H1 (cell line): ENCODE results near the gene C9orf43. TPM values are rescaled to one million over a fixed set of nuclear protein-coding genes. Genes with fewer than 3 reads are reported as not detected.

ENCODE experiments used
- CTCF ChIA-PET: fragments of 300-600 bp; sonication (Branson Sonifier 250); formaldehyde crosslinking; loops from one replicate; lab custom pipeline; 2021; ENCODE audit not compliant: partially characterized antibody; lab: Charles Lee
- POLR2A ChIA-PET: fragments of 300-600 bp; sonication (Branson Sonifier 250); formaldehyde crosslinking; loops from one replicate; lab custom pipeline; 2021; ENCODE audit warnings: inconsistent platforms; ENCODE audit not compliant: partially characterized antibody; lab: Charles Lee
- DNase-seq, 2 experiments: peaks; one replicate each; pipeline versions ENCODE4 v3.0.0 to v3.0.0-alpha.2; 2010 to 2022; ENCODE audit warnings: low spot score in 2 of 2, low read depth in 1 of 2, mixed read lengths in 1 of 2
- FAIRE-seq: peaks from 2 replicates; lab custom pipeline; 2011; peaks lifted over from hg19 to GRCh38; lab: Jason Lieb, UNC
- H2AFZ ChIP-seq: 2 replicates; pipeline ENCODE4 v1.8.1; 2012; ENCODE audit warnings: low read length, inconsistent platforms
- H2AK5ac ChIP-seq: 2 replicates; pipeline ENCODE4 v1.6.1; 2013; ENCODE audit warnings: low read depth, low read length
- H2BK120ac ChIP-seq: replicated peaks from 2 replicates; pipeline ENCODE3; 2013; ENCODE audit warnings: low read depth, low read length, inconsistent platforms
- H2BK12ac ChIP-seq: 2 replicates; pipeline ENCODE4 v1.6.1; 2013; ENCODE audit warnings: low read depth, low read length
- H2BK15ac ChIP-seq: 2 replicates; pipeline ENCODE4 v1.6.1; 2013; ENCODE audit warnings: low read length
- H2BK20ac ChIP-seq: 2 replicates; pipeline ENCODE4 v1.6.1; 2013; ENCODE audit warnings: low read length
- H2BK5ac ChIP-seq: 2 replicates; pipeline ENCODE4 v1.6.1; 2013; ENCODE audit warnings: low read depth, low read length
- H3K14ac ChIP-seq: 2 replicates; pipeline ENCODE4 v1.6.1; 2013; ENCODE audit warnings: inconsistent platforms; ENCODE audit not compliant: insufficient read length
- H3K18ac ChIP-seq: 2 replicates; pipeline ENCODE4 v1.6.1; 2013; ENCODE audit warnings: low read length; ENCODE audit errors: extremely low read depth
- H3K23ac ChIP-seq: 2 replicates; pipeline ENCODE4 v1.6.1; 2013; ENCODE audit warnings: inconsistent platforms; ENCODE audit not compliant: insufficient read length
- H3K23me2 ChIP-seq: 2 replicates; pipeline ENCODE4 v1.6.1; 2013; ENCODE audit warnings: low read depth, low read length
- H3K27ac ChIP-seq: 2 replicates; pipeline ENCODE4 v1.6.1; 2011; ENCODE audit warnings: low read depth, low read length, inconsistent platforms
- H3K27me3 ChIP-seq, 4 experiments: replicated peaks in 1 of 4; 1 replicate in 1 of 4; 2 replicates in 3 of 4; pipeline versions ENCODE4 v1.6.1 to v1.8.1; 2011 to 2013; ENCODE audit warnings: low read length in 3 of 4, mild to moderate bottlenecking in 3 of 4, inconsistent platforms in 2 of 4, mixed read lengths in 2 of 4, moderate library complexity in 1 of 4; ENCODE audit not compliant: control insufficient read depth in 3 of 4, insufficient read depth in 3 of 4; ENCODE audit errors: extremely low read depth in 1 of 4
- H3K36me3 ChIP-seq, 4 experiments: 2 replicates each; pipeline versions ENCODE4 v1.6.1 to v1.8.1; 2011 to 2013; ENCODE audit warnings: mild to moderate bottlenecking in 4 of 4, low read length in 3 of 4, moderate library complexity in 2 of 4, control low read depth in 1 of 4, inconsistent platforms in 1 of 4; ENCODE audit not compliant: insufficient read depth in 4 of 4, control insufficient read depth in 2 of 4
- H3K4ac ChIP-seq: replicated peaks from 2 replicates; pipeline ENCODE3; 2013; ENCODE audit warnings: low read length, low read depth, mixed read lengths, inconsistent platforms; ENCODE audit not compliant: insufficient read length
- H3K4me1 ChIP-seq, 4 experiments: replicated peaks in 1 of 4; 1 replicate in 1 of 4; 2 replicates in 3 of 4; pipeline versions ENCODE4 v1.6.1 to v1.8.1; 2011 to 2013; ENCODE audit warnings: low read length in 3 of 4, inconsistent platforms in 2 of 4, mixed read lengths in 1 of 4; ENCODE audit not compliant: insufficient read depth in 4 of 4, control insufficient read depth in 3 of 4
- H3K4me2 ChIP-seq, 2 experiments: 2 replicates each; pipeline versions ENCODE4 v1.6.1 to v1.8.1; 2011 to 2013; ENCODE audit warnings: low read depth in 2 of 2, low read length in 2 of 2, control low read depth in 1 of 2, inconsistent platforms in 1 of 2, mild to moderate bottlenecking in 1 of 2; ENCODE audit not compliant: insufficient read depth in 1 of 2
- H3K4me3 ChIP-seq, 4 experiments: fragments of 200-600, 300-600 bp in 1 of 4; sonication (generic), shearing (Covaris generic), sonication (Bioruptor Twin) in 1 of 4; 2 replicates each; pipeline versions ENCODE4 v1.5.1 to v1.8.1; 2011 to 2016; ENCODE audit warnings: low read length in 4 of 4, low read depth in 3 of 4, control low read depth in 2 of 4, inconsistent platforms in 2 of 4, mild to moderate bottlenecking in 2 of 4, mixed read lengths in 1 of 4, moderate library complexity in 1 of 4; ENCODE audit not compliant: insufficient read depth in 2 of 4; ENCODE audit errors: extremely low read depth in 1 of 4
- H3K56ac ChIP-seq: replicated peaks from 2 replicates; pipeline ENCODE3; 2013; ENCODE audit warnings: low read depth, mild to moderate bottlenecking, mixed read lengths, low read length, inconsistent platforms; ENCODE audit not compliant: insufficient read length
- H3K79me1 ChIP-seq: 2 replicates; pipeline ENCODE4 v1.6.1; 2013; ENCODE audit warnings: low read depth, low read length, control low read depth
- H3K79me2 ChIP-seq, 2 experiments: 2 replicates each; pipeline versions ENCODE4 v1.6.1 to v1.8.1; 2012 to 2013; ENCODE audit warnings: low read length in 2 of 2, mild to moderate bottlenecking in 2 of 2, inconsistent platforms in 1 of 2; ENCODE audit not compliant: insufficient read depth in 2 of 2, control insufficient read depth in 1 of 2
- H3K9ac ChIP-seq, 4 experiments: replicated peaks in 1 of 4; 1 replicate in 1 of 4; 2 replicates in 3 of 4; pipeline versions ENCODE4 v1.6.1 to v1.8.1; 2011 to 2013; ENCODE audit warnings: low read depth in 3 of 4, low read length in 3 of 4, control low read depth in 2 of 4, mild to moderate bottlenecking in 2 of 4, moderate library complexity in 2 of 4, inconsistent platforms in 1 of 4; ENCODE audit errors: extremely low read depth in 1 of 4
- H3K9me3 ChIP-seq, 2 experiments: 2 replicates each; pipeline versions ENCODE4 v1.6.1 to v1.8.1; 2012 to 2013; ENCODE audit warnings: mild to moderate bottlenecking in 2 of 2, moderate library complexity in 2 of 2, control low read depth in 1 of 2, inconsistent platforms in 1 of 2, low read depth in 1 of 2, low read length in 1 of 2, mixed read lengths in 1 of 2; ENCODE audit not compliant: insufficient read depth in 2 of 2
- H4K20me1 ChIP-seq, 2 experiments: replicated peaks in 1 of 2; 2 replicates each; pipeline versions ENCODE3 to v1.8.1; 2011 to 2013; ENCODE audit warnings: inconsistent platforms in 2 of 2, low read length in 2 of 2, mild to moderate bottlenecking in 1 of 2; ENCODE audit not compliant: insufficient read depth in 2 of 2, control insufficient read depth in 1 of 2
- H4K5ac ChIP-seq: 2 replicates; pipeline ENCODE4 v1.6.1; 2013; ENCODE audit warnings: low read length, low read depth, mixed read lengths, inconsistent platforms; ENCODE audit not compliant: insufficient read length
- H4K8ac ChIP-seq: 2 replicates; pipeline ENCODE4 v1.8.0; 2013; ENCODE audit warnings: mild to moderate bottlenecking, moderate library complexity, low read length, inconsistent platforms; ENCODE audit not compliant: insufficient read depth; ENCODE audit errors: extremely low read depth
- H4K91ac ChIP-seq: replicated peaks from 2 replicates; pipeline ENCODE3; 2013; ENCODE audit warnings: low read length, mixed read lengths, inconsistent platforms; ENCODE audit not compliant: insufficient read length
- BACH1 ChIP-seq: IDR thresholded peaks from 2 replicates; pipeline ENCODE4 v1.6.1; 2012; ENCODE audit warnings: low read length, improper control_type of control experiment
- CTBP2 ChIP-seq: IDR thresholded peaks from 2 replicates; pipeline ENCODE4 v1.7.0; 2011; ENCODE audit warnings: borderline replicate concordance, mild to moderate bottlenecking, moderate library complexity, mixed read lengths, low read length; ENCODE audit not compliant: insufficient read depth, insufficient read length
- RBBP5 ChIP-seq: IDR thresholded peaks from 2 replicates; pipeline ENCODE4 v1.7.1; 2012; ENCODE audit warnings: low read depth, mild to moderate bottlenecking, inconsistent platforms, low read length, moderate library complexity, borderline replicate concordance
- SIRT6 ChIP-seq: IDR thresholded peaks from one replicate; pipeline ENCODE4 v1.7.1; 2012; ENCODE audit warnings: low read length, inconsistent platforms
- TBP ChIP-seq: IDR thresholded peaks from 2 replicates; pipeline ENCODE4 v1.6.1; 2011; ENCODE audit warnings: low read depth, low read length, improper control_type of control experiment
- ZNF274 ChIP-seq: IDR thresholded peaks from 2 replicates; pipeline ENCODE4 v1.7.0; 2012; ENCODE audit warnings: low read length, borderline replicate concordance; ENCODE audit errors: extremely low read depth
- WGBS, 2 experiments: shearing (Covaris generic) in 1 of 2; methylation state at CpG; one replicate each; pipeline versions ENCODE4 v1.1.6 to v1.1.7; 2013 to 2015; ENCODE audit warnings: low lambda C conversion rate in 2 of 2, mixed read lengths in 2 of 2, inconsistent platforms in 1 of 2, low coverage in 1 of 2, missing lambda C conversion rate in 1 of 2; ENCODE audit not compliant: insufficient replicate concordance in 2 of 2, insufficient coverage in 1 of 2, insufficient read length in 1 of 2; ENCODE audit errors: extremely low coverage in 1 of 2, missing lambda C conversion rate in 1 of 2; 5-methylcytosine and 5-hydroxymethylcytosine counted together
- polyA plus RNA-seq, 7 experiments: library from polyadenylated mRNA; depleted of rRNA in 3 of 7; stranded (reverse) in 5 of 7; unstranded in 2 of 7; fragments of >200 nt in 5 of 7; fragments of 200-250 nt in 2 of 7; gene quantifications; 1 replicate in 5 of 7; 2 replicates in 1 of 7; 4 replicates in 1 of 7; pipeline versions ENCODE4 v1.2.1 to v1.2.3, GENCODE V29; 2011 to 2013; ENCODE audit warnings: missing spikeins in 2 of 7, mixed read lengths in 2 of 7
- total RNA-seq: library from RNA; stranded (reverse); fragmentation: NEBNext Ultra II Directional; extraction: Animal tissue kit (Norgen Biotek cat#: 25700); gene quantifications from 2 replicates; pipeline ENCODE4 v1.2.1, GENCODE V29; 2021
- TF ChIP-seq, protein P1 (sequence below): IDR thresholded peaks from 2 replicates; pipeline ENCODE4 v1.6.1; 2012; ENCODE audit warnings: inconsistent platforms

The C9orf43 gene
- total and polyA plus RNA-seq, 2 of the 8 experiments (the other 6 are each of a cell fraction or from before 2014, with no cell fraction given), result 0.35 to 0.52 TPM

GRCh38 chr9:113475992-113476391, 65.4 kb downstream of the C9orf43 start:
- no peak overlapping the region for H2BK20ac ChIP-seq
- no peak overlapping the region for H3K56ac ChIP-seq
- H3K9me3 ChIP-seq, result no peaks in the 10 kb centered on the region
- no peak overlapping the region for H2BK5ac ChIP-seq
- FAIRE-seq (no peak), DNase-seq (peak in 1 of 2 experiments; percentile 10)
- H3K79me2 ChIP-seq, result no peaks in the 10 kb centered on the region
- no peak overlapping the region for H4K5ac ChIP-seq
- no peaks in the 10 kb centered on the region for H4K20me1 ChIP-seq
- H3K18ac ChIP-seq, result no peak overlapping the region
- no peak overlapping the region for H3K4ac ChIP-seq
- ChIA-PET POLR2A (no interaction called here), CTCF (interaction anchor here (0.9 to 1.8 kb wide), 4 partner anchors 30 to 115 kb away, joined by 3 to 6 read pairs (median 4); no protein-coding TSS in a partner anchor)
- H2BK15ac ChIP-seq, result no peak overlapping the region
- H3K4me3 ChIP-seq, result no peak overlapping the region
- no peak for TF ChIP-seq TBP
- no peak for TF ChIP-seq CTBP2
- no peak for TF ChIP-seq SIRT6
- TF ChIP-seq ZNF274, result no peak
- TF ChIP-seq, protein P1, sequence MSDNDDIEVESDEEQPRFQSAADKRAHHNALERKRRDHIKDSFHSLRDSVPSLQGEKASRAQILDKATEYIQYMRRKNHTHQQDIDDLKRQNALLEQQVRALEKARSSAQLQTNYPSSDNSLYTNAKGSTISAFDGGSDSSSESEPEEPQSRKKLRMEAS, result no peak
- TF ChIP-seq RBBP5, result no peak
- no peak for TF ChIP-seq BACH1
- H3K36me3 ChIP-seq, result no peaks in the 10 kb centered on the region
- H3K14ac ChIP-seq, result no peak overlapping the region
- no peaks in the 10 kb centered on the region for H3K79me1 ChIP-seq
- no peak overlapping the region for H2BK120ac ChIP-seq
- H2AK5ac ChIP-seq, result no peak overlapping the region
- H3K9ac ChIP-seq, result no peak overlapping the region
- H3K23me2 ChIP-seq, result no peaks in the 10 kb centered on the region
- H3K4me1 ChIP-seq, result peaks cover 0 to 5% (median 2%) of the 10 kb centered on the region in 4 experiments; a peak in 3 of 7 replicates
- WGBS, 2 experiments, result 87% methylated on average over 4 of the region's 4 CpGs; no CpG with 5 or more reads in 1 of the 2 experiments
- H3K4me2 ChIP-seq, result no peak overlapping the region
- H3K27ac ChIP-seq, result no peak overlapping the region
- no peak overlapping the region for H4K91ac ChIP-seq
- H3K23ac ChIP-seq, result no peak overlapping the region
- no peak overlapping the region for H2BK12ac ChIP-seq
- H2AFZ ChIP-seq, result no peak overlapping the region
- H3K27me3 ChIP-seq, result no peaks in the 10 kb centered on the region
- H4K8ac ChIP-seq, result peak overlapping the region; percentile 76; the same call in 1 of the 2 replicates
